GM12878 (cell line): ENCODE results near the gene AKAP9. TPM values are rescaled to one million over a fixed set of nuclear protein-coding genes. Genes with fewer than 3 reads are reported as not detected.

Experiments
- BHLHE40 ChIP-seq, 2 experiments: fragments of 450-650 bp in 1 of 2; IDR thresholded peaks; 2 replicates each; pipeline ENCODE4 v1.6.1; 2011 to 2017; ENCODE audit warnings: low read depth in 2 of 2, borderline replicate concordance in 1 of 2, improper control_type of control experiment in 1 of 2, low read length in 1 of 2, mild to moderate bottlenecking in 1 of 2
- CHD1 ChIP-seq: IDR thresholded peaks from 2 replicates; pipeline ENCODE4 v1.6.1; 2012; ENCODE audit warnings: low read depth, low read length, improper control_type of control experiment
- CREM ChIP-seq: IDR thresholded peaks from 2 replicates; pipeline ENCODE4 v1.6.1; 2014; ENCODE audit warnings: antibody characterized with exemption, low read depth
- HDAC6 ChIP-seq: fragments of 200-600 bp; sonication (generic); IDR thresholded peaks from one replicate; pipeline ENCODE4 v1.8.0; 2017; ENCODE audit warnings: antibody characterized with exemption; ENCODE audit not compliant: unreplicated experiment
- IKZF2 ChIP-seq, 2 experiments: fragments of 450-650 bp; IDR thresholded peaks; 2 replicates each; pipeline ENCODE4 v1.6.1; 2017; ENCODE audit warnings: mild to moderate bottlenecking in 2 of 2, moderate library complexity in 2 of 2
- MEF2B ChIP-seq: fragments of 450-650 bp; IDR thresholded peaks from 2 replicates; pipeline ENCODE4 v1.6.1; 2018; ENCODE audit warnings: mild to moderate bottlenecking, moderate library complexity; ENCODE audit not compliant: partially characterized antibody, poor library complexity, severe bottlenecking
- MTA2 ChIP-seq: fragments of 450-650 bp; IDR thresholded peaks from 2 replicates; pipeline ENCODE4 v1.6.1; 2016; ENCODE audit warnings: low read depth, mild to moderate bottlenecking, moderate library complexity
- NFXL1 ChIP-seq: fragments of 450-650 bp; IDR thresholded peaks from 2 replicates; pipeline ENCODE4 v1.6.1; 2017; ENCODE audit warnings: antibody characterized with exemption, mild to moderate bottlenecking, borderline replicate concordance
- PML ChIP-seq: IDR thresholded peaks from 2 replicates; pipeline ENCODE4 v1.6.1; 2012; ENCODE audit warnings: low read length, inconsistent platforms
- RAD21 ChIP-seq: IDR thresholded peaks from 2 replicates; pipeline ENCODE4 v1.6.1; 2011; ENCODE audit warnings: mild to moderate bottlenecking, low read depth, low read length, moderate library complexity; ENCODE audit not compliant: insufficient read depth
- RB1 ChIP-seq: fragments of 450-650 bp; formaldehyde crosslinking; IDR thresholded peaks from 2 replicates; pipeline ENCODE4 v1.6.1; 2017; ENCODE audit warnings: mild to moderate bottlenecking, borderline replicate concordance
- RBBP5 ChIP-seq: fragments of 200-600 bp; sonication (generic); conservative IDR thresholded peaks from 2 replicates; pipeline ENCODE4 v1.6.1; 2016
- RUNX3 ChIP-seq: IDR thresholded peaks from 2 replicates; pipeline ENCODE4 v1.6.1; 2012; ENCODE audit warnings: low read length, inconsistent platforms
- SP1 ChIP-seq: IDR thresholded peaks from one replicate; pipeline ENCODE4 v1.6.1; 2011; ENCODE audit warnings: low read depth, low read length
- SPI1 ChIP-seq: IDR thresholded peaks from 2 replicates; pipeline ENCODE4 v1.6.1; 2011; ENCODE audit warnings: low read depth, mild to moderate bottlenecking, low read length, moderate library complexity, borderline replicate concordance; ENCODE audit not compliant: insufficient read depth
- TARDBP ChIP-seq: IDR thresholded peaks from 2 replicates; pipeline ENCODE4 v1.6.1; 2016; ENCODE audit warnings: borderline replicate concordance
- TCF3 ChIP-seq: IDR thresholded peaks from 2 replicates; pipeline ENCODE4 v1.6.1; 2012; ENCODE audit warnings: low read depth, mild to moderate bottlenecking, low read length, borderline replicate concordance; ENCODE audit not compliant: insufficient read depth
- polyA plus RNA-seq, 11 experiments: library from polyadenylated mRNA; depleted of rRNA in 4 of 11; unstranded in 6 of 11; stranded (reverse) in 5 of 11; fragments of >200 nt; fragmentation: Nextera tagmentation in 4 of 11; fragmentation: Illumina TruSeq in 1 of 11; extraction: Ambion mirVana in 4 of 11; extraction: Trizol in 1 of 11; gene quantifications; 1 replicate in 1 of 11; 2 replicates in 10 of 11; pipeline versions ENCODE4 v1.2.1 to v1.2.3, GENCODE V29; 2011 to 2016; ENCODE audit warnings: inconsistent platforms in 2 of 11, missing spikeins in 2 of 11, low read depth in 1 of 11
- total RNA-seq, 4 experiments: library from RNA; depleted of rRNA in 3 of 4; stranded (reverse); fragments of >200 nt in 3 of 4; fragmentation: Illumina TruSeq in 1 of 4; extraction: Trizol in 1 of 4; gene quantifications; 2 replicates each; pipeline versions ENCODE4 v1.2.1 to v1.2.3, GENCODE V29; 2013 to 2021
- TF ChIP-seq, protein P1 (sequence below): fragments of 450-650 bp; IDR thresholded peaks from 2 replicates; pipeline ENCODE4 v1.6.1; 2017; ENCODE audit warnings: mild to moderate bottlenecking, moderate library complexity
- TF ChIP-seq, protein P2 (sequence below): fragments of 450-650 bp; IDR thresholded peaks from 2 replicates; pipeline ENCODE4 v1.6.1; 2016; ENCODE audit warnings: mild to moderate bottlenecking
- TF ChIP-seq, protein P3 (sequence below): fragments of 450-650 bp; IDR thresholded peaks from 2 replicates; pipeline ENCODE4 v1.6.1; 2014; ENCODE audit warnings: mild to moderate bottlenecking
- TF ChIP-seq, protein P4 (sequence below), 3 experiments: IDR thresholded peaks in 2 of 3; conservative IDR thresholded peaks in 1 of 3; 2 replicates each; pipeline ENCODE4 v1.5.1; 2011; ENCODE audit warnings: low read depth in 3 of 3, low read length in 3 of 3, mild to moderate bottlenecking in 3 of 3, control low read depth in 2 of 3, moderate library complexity in 2 of 3, inconsistent platforms in 1 of 3, mixed read lengths in 1 of 3; ENCODE audit not compliant: control insufficient read depth in 2 of 3, insufficient read depth in 1 of 3; ENCODE audit errors: extremely low read depth in 1 of 3

AKAP9 gene
- total and polyA plus RNA-seq, 10 of the 15 experiments (the other 5 are each of a cell fraction or from before 2014, with no cell fraction given): 21.1 to 62.8 (median 31.6) TPM

DNA sequence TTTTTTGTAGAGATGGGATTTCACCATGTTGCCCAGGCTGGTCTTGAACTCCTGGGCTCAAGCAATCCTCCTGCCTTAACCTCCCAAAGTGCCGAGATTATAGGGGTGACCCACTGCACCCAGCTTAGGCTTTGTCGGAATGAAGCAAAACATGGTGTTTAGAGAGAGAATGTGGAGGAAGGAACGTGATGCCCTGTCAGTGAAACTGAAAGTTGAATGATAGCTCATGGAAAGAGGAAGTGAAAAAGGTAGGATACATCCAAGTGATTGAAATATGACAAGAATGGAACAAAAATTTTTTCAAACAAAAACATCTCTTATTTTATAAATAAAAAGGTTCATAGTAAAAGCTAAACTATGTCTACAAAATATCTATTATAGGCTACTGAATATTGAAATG is 5.9 kb downstream of the AKAP9 start (continued):
- TF ChIP-seq, protein P1, sequence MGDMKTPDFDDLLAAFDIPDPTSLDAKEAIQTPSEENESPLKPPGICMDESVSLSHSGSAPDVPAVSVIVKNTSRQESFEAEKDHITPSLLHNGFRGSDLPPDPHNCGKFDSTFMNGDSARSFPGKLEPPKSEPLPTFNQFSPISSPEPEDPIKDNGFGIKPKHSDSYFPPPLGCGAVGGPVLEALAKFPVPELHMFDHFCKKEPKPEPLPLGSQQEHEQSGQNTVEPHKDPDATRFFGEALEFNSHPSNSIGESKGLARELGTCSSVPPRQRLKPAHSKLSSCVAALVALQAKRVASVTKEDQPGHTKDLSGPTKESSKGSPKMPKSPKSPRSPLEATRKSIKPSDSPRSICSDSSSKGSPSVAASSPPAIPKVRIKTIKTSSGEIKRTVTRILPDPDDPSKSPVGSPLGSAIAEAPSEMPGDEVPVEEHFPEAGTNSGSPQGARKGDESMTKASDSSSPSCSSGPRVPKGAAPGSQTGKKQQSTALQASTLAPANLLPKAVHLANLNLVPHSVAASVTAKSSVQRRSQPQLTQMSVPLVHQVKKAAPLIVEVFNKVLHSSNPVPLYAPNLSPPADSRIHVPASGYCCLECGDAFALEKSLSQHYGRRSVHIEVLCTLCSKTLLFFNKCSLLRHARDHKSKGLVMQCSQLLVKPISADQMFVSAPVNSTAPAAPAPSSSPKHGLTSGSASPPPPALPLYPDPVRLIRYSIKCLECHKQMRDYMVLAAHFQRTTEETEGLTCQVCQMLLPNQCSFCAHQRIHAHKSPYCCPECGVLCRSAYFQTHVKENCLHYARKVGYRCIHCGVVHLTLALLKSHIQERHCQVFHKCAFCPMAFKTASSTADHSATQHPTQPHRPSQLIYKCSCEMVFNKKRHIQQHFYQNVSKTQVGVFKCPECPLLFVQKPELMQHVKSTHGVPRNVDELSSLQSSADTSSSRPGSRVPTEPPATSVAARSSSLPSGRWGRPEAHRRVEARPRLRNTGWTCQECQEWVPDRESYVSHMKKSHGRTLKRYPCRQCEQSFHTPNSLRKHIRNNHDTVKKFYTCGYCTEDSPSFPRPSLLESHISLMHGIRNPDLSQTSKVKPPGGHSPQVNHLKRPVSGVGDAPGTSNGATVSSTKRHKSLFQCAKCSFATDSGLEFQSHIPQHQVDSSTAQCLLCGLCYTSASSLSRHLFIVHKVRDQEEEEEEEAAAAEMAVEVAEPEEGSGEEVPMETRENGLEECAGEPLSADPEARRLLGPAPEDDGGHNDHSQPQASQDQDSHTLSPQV: no peak
- no peak for TF ChIP-seq RUNX3
- no peak for TF ChIP-seq NFXL1
- no peak for TF ChIP-seq TARDBP
- TF ChIP-seq SPI1: peak; percentile 86
- no peak for TF ChIP-seq HDAC6
- no peak for TF ChIP-seq PML
- TF ChIP-seq, protein P2, sequence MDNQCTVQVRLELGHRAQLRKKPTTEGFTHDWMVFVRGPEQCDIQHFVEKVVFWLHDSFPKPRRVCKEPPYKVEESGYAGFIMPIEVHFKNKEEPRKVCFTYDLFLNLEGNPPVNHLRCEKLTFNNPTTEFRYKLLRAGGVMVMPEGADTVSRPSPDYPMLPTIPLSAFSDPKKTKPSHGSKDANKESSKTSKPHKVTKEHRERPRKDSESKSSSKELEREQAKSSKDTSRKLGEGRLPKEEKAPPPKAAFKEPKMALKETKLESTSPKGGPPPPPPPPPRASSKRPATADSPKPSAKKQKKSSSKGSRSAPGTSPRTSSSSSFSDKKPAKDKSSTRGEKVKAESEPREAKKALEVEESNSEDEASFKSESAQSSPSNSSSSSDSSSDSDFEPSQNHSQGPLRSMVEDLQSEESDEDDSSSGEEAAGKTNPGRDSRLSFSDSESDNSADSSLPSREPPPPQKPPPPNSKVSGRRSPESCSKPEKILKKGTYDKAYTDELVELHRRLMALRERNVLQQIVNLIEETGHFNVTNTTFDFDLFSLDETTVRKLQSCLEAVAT: no peak
- no peak for TF ChIP-seq TCF3
- no peak for TF ChIP-seq MEF2B
- TF ChIP-seq RBBP5: no peak
- TF ChIP-seq, protein P3, sequence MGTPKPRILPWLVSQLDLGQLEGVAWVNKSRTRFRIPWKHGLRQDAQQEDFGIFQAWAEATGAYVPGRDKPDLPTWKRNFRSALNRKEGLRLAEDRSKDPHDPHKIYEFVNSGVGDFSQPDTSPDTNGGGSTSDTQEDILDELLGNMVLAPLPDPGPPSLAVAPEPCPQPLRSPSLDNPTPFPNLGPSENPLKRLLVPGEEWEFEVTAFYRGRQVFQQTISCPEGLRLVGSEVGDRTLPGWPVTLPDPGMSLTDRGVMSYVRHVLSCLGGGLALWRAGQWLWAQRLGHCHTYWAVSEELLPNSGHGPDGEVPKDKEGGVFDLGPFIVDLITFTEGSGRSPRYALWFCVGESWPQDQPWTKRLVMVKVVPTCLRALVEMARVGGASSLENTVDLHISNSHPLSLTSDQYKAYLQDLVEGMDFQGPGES: no peak
- TF ChIP-seq, protein P4, sequence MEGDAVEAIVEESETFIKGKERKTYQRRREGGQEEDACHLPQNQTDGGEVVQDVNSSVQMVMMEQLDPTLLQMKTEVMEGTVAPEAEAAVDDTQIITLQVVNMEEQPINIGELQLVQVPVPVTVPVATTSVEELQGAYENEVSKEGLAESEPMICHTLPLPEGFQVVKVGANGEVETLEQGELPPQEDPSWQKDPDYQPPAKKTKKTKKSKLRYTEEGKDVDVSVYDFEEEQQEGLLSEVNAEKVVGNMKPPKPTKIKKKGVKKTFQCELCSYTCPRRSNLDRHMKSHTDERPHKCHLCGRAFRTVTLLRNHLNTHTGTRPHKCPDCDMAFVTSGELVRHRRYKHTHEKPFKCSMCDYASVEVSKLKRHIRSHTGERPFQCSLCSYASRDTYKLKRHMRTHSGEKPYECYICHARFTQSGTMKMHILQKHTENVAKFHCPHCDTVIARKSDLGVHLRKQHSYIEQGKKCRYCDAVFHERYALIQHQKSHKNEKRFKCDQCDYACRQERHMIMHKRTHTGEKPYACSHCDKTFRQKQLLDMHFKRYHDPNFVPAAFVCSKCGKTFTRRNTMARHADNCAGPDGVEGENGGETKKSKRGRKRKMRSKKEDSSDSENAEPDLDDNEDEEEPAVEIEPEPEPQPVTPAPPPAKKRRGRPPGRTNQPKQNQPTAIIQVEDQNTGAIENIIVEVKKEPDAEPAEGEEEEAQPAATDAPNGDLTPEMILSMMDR (IDR thresholded peaks at IDR 0.05 in 2 of 3, conservative IDR thresholded peaks at IDR 0.05 in 1 of 3; ENCODE audit: control insufficient read depth in 2 of 3, extremely low read depth in 1 of 3, insufficient read depth in 1 of 3, low read depth in 3 of 3, low read length in 3 of 3): no peak
- peak; percentile 82 to 83 for TF ChIP-seq IKZF2 (IDR thresholded peaks at IDR 0.05)
- no peak for TF ChIP-seq RB1
- TF ChIP-seq MTA2: no peak
- TF ChIP-seq RAD21: no peak
- TF ChIP-seq BHLHE40 (IDR thresholded peaks at IDR 0.05; ENCODE audit: borderline replicate concordance in 1 of 2, low read depth in 2 of 2, low read length in 1 of 2): peak in 1 of 2 experiments; percentile 37; a peak in 1 of 4 replicates
- TF ChIP-seq CREM: no peak
- TF ChIP-seq SP1: no peak
- TF ChIP-seq CHD1: no peak
